GM23248 (cell line): ENCODE data around the gene BCKDK.

Experiments
- EZH2 ChIP-seq: fragments of 200-600 bp; sonication (generic); IDR thresholded peaks from 2 replicates; pipeline ENCODE4 v1.6.1; 2018; ENCODE audit warnings: antibody characterized with exemption, mild to moderate bottlenecking; ENCODE audit not compliant: insufficient read depth, poor library complexity, severe bottlenecking
- EZH2phosphoT487 ChIP-seq: fragments of 200-600 bp; sonication (generic); IDR thresholded peaks from 2 replicates; pipeline ENCODE4 v1.6.1; 2018; ENCODE audit warnings: antibody characterized with exemption, moderate library complexity, mild to moderate bottlenecking, low read depth; ENCODE audit not compliant: insufficient read depth

GRCh38 chr16:31083556-31083955, 24.6 kb upstream of the BCKDK start:
- no peak for TF ChIP-seq EZH2phosphoT487
- no peak for TF ChIP-seq EZH2
